ENCODE data around the gene TBC1D5. TPM values are rescaled to one million over a fixed set of nuclear protein-coding genes. Genes with fewer than 3 reads are reported as not detected.

Gene TBC1D5
- total RNA-seq, 2 donors from 2014 or later, result 46.8 to 71.1 TPM

GRCh38 chr3:17320266-17320665 lies 422.2 kb downstream of the TBC1D5 start:
- ATAC-seq, result no peak
- TF ChIP-seq POLR2A (IDR thresholded peaks at IDR 0.05) (no peak), CTCF (IDR thresholded peaks at IDR 0.05) (no peak)
- H3K4me1 ChIP-seq, result no peaks in the 10 kb centered on the region

GRCh38 chr3:17315897-17316296 lies 426.5 kb downstream of the TBC1D5 start:
- Histone ChIP-seq H3K27ac (no peak overlapping the region), H3K36me3 (replicated peaks in 1 of 2; ENCODE audit: insufficient read depth in 1 of 2, low read depth in 2 of 2) (no peaks in the 10 kb centered on the region), H3K4me1 (no peaks in the 10 kb centered on the region), H3K27me3 (no peaks in the 10 kb centered on the region), H3K4me3 (no peak overlapping the region), H3K9me3 (no peaks in the 10 kb centered on the region)
- TF ChIP-seq CTCF (IDR thresholded peaks at IDR 0.05) (no peak), POLR2A (IDR thresholded peaks at IDR 0.05) (no peak)
- no peak for ATAC-seq
- 69 to 75% methylated on average over 3 of the region's 3 CpGs for WGBS, 2 donors
- no peak for DNase-seq
- intact Hi-C loops (cut with DNase I), result no loop called here

More at GRCh38 chr3:17320266-17320665, 422.2 kb downstream of the TBC1D5 start:
- Histone ChIP-seq H3K9me3 (no peaks in the 10 kb centered on the region), H3K4me3 (no peak overlapping the region), H3K36me3 (replicated peaks in 1 of 2; ENCODE audit: insufficient read depth in 1 of 2, low read depth in 2 of 2) (no peaks in the 10 kb centered on the region), H3K27ac (no peak overlapping the region), H3K27me3 (no peaks in the 10 kb centered on the region)
- DNase-seq, result no peak
- intact Hi-C loops (cut with DNase I), result no loop called here

- Histone ChIP-seq H3K4me3 (no peak overlapping the region), H3K36me3 (replicated peaks in 1 of 2; ENCODE audit: insufficient read depth in 1 of 2, low read depth in 2 of 2) (no peaks in the 10 kb centered on the region), H3K27me3 (no peaks in the 10 kb centered on the region), H3K27ac (no peak overlapping the region), H3K4me1 (no peaks in the 10 kb centered on the region), H3K9me3 (no peaks in the 10 kb centered on the region)
- intact Hi-C loops (cut with DNase I), result no loop called here
- ATAC-seq (no peak), DNase-seq (no peak)
- no peak for TF ChIP-seq CTCF (IDR thresholded peaks at IDR 0.05)
Observed at GRCh38 chr3:17314171-17314570, 428.3 kb downstream of the TBC1D5 start.

GRCh38 chr3:17313746-17314145 lies 428.7 kb downstream of the TBC1D5 start:
- TF ChIP-seq POLR2A (IDR thresholded peaks at IDR 0.05), result no peak
- no peak for TF ChIP-seq CTCF (IDR thresholded peaks at IDR 0.05)
- Histone ChIP-seq H3K9me3 (no peaks in the 10 kb centered on the region), H3K27ac (no peak overlapping the region), H3K27me3 (no peaks in the 10 kb centered on the region), H3K36me3 (replicated peaks in 1 of 2; ENCODE audit: insufficient read depth in 1 of 2, low read depth in 2 of 2) (no peaks in the 10 kb centered on the region), H3K4me3 (no peak overlapping the region), H3K4me1 (no peaks in the 10 kb centered on the region)
- no peak for DNase-seq
- no peak for ATAC-seq
- 73 to 88% methylated on average over 3 of the region's 3 CpGs for WGBS, 2 donors
- intact Hi-C loops (cut with DNase I), result no loop called here

- intact Hi-C loops (cut with DNase I), result no loop called here
- H3K9me3 ChIP-seq, result no peaks in the 10 kb centered on the region
- DNase-seq, result no peak
- H3K36me3 ChIP-seq (replicated peaks in 1 of 2; ENCODE audit: insufficient read depth in 1 of 2, low read depth in 2 of 2), result no peaks in the 10 kb centered on the region
- no peaks in the 10 kb centered on the region for H3K4me1 ChIP-seq
- ATAC-seq, result no peak
- no peak for TF ChIP-seq CTCF (IDR thresholded peaks at IDR 0.05)
- no peak for TF ChIP-seq POLR2A (IDR thresholded peaks at IDR 0.05)
- H3K4me3 ChIP-seq, result no peak overlapping the region
- no peaks in the 10 kb centered on the region for H3K27me3 ChIP-seq
- H3K27ac ChIP-seq, result no peak overlapping the region
Observed at GRCh38 chr3:17310983-17311382, 431.4 kb downstream of the TBC1D5 start.
